Activated T-cell treated with anti-CD3 and anti-CD28 coated beads for 4 hours (primary cell): ENCODE data around the gene RINL.
A peak's percentile ranks its signal among the peaks of the same experiment; 100 is the strongest.
"Not testable (repeated sequence)": the region's sequence is repeated elsewhere in the genome, so short reads cannot be mapped to it uniquely, and the experiment has no call there.

ENCODE experiments used
- DNase-seq: peaks from one replicate; pipeline ENCODE4 v3.0.0-alpha.2; 2020

Gene RINL

DNA sequence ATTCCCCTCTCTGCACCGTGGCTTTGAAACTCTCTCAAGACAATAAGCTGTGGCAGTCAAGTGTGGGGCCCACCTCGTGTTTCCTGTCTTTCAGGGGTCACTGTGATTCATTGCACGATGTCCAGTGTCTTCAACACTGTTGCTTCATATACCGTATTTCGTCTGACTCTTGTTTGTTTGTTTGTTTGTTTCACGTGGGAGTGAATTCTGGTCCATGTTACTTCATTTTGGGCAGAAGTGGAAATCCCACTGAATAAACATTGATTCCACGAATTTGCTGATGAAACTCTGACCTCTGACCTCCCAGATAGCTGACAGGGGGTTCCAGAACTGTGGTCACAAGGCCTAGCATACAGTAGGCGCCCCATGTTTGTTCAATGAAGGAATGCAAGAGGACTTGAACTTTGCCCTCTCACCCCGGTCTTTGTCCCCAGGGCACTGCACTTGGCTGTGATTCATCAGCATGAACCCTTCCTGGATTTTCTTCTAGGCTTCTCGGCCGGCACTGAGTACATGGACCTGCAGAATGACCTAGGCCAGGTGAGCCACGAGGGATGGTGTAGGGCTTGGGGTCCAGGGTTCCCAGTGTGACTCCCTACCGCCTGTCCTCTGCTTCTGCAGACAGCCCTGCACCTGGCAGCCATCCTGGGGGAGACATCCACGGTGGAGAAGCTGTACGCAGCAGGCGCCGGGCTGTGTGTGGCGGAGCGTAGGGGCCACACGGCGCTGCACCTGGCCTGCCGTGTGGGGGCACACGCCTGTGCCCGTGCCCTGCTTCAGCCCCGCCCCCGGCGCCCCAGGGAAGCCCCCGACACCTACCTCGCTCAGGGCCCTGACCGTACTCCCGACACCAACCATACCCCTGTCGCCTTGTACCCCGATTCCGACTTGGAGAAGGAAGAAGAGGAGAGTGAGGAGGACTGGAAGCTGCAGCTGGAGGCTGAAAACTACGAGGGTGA is 26.8 kb upstream of the RINL start:
- DNase-seq: no peak

DNA sequence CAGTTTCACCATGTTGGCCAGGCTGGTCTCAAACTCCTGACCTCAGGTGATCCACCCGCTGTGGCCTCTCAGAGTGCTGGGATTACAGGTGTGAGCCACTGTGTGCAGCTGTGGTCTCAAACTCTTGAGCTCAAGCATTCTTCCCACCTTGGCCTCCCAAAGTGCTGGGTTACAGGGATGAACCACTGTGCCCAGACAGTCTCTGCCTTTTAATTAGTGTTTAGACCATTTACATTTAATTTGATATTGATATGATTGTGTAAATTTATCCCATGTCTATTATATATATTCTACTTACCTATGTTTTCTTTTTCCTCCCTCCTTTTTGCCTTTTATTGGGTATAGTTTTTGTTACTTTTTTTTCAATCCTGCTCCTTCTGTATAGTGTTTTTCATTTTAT is 23.6 kb upstream of the RINL start:
- no peak for DNase-seq

DNA sequence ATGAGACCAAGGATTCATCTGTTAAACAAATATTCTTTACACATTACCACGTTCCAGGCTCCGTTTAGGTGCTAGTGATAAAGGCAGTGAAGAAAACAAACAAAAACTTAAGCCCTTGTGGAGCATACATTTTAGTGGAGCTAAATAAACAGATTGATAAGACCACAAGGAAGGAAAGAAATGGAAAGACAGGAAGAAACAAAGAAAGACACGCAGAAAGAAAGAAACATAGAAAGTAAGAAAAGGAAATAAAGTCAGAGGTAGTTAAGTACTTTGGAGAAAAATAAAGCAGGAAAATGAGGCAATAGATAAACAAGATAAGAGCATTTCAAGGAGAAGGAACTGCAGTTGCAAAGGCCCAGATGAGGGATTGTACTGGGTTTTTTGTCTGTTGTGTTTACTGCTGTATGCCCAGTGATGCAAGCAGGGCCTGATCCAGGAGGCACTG is 22.7 kb upstream of the RINL start:
- no peak for DNase-seq

DNA sequence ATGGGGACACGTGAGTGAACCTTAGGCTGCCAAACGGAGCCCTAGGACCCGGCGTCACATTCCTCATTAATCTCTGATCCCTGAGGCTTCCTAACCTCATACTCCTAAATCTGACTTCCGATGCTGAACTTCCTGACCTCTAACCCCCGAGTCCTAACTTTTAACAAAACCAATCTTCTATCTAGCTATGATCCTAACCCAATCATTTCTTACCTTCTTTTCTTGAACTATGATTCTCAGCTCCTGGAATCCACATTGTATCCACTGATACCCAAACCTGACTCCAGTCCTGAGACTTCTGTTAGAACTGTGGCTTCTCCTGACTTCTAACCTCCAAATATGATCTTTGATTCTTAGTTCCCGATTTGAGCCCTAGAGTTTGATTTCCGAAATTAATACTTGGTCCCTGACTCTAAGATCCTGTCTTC is 22.1 kb upstream of the RINL start:
- no peak for DNase-seq

DNA sequence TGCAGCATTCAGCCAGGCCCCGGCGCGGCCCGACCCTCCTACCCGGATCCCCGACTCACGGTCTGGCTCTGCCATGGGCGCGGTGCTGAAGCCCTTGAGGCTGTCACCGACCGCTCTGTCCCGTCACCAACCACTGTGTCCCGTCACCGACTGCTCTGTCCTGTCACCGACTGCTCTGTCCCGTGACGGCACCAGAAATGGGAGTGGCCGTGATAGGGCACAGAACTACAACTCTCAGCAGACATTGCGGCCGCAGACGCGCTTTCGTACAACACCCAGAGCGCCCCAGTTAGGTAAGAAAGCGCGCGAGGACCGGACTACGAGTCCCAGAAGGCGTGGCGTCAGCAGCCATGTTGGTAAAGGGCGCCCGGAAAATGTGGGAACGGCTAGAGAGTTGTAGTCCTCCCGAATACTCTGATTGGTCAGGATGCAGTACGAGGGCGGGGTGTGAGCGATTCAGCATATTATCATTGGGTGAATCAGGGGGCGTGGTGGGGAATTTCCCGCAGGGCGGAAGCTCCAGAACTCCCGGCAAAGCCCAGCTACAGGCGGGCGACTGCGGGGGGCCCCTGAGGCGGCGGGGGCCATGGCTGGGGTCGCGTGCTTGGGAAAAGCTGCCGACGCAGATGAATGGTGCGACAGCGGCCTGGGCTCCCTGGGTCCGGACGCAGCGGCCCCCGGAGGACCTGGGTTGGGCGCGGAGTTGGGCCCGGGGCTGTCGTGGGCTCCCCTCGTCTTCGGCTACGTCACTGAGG is 21.5 kb upstream of the RINL start, which contains the start of the genes NFKBIB and SIRT2:
TSS of gene NFKBIB (plus strand) at position 523 of the 755 bp plus-strand sequence. CDS start at position 587, 64 bp downstream.
TSS of gene SIRT2 (minus strand) at position 172 of the 755 bp plus-strand sequence. CDS start at position 75, 97 bp downstream.
- peak; percentile 97 for DNase-seq

DNA sequence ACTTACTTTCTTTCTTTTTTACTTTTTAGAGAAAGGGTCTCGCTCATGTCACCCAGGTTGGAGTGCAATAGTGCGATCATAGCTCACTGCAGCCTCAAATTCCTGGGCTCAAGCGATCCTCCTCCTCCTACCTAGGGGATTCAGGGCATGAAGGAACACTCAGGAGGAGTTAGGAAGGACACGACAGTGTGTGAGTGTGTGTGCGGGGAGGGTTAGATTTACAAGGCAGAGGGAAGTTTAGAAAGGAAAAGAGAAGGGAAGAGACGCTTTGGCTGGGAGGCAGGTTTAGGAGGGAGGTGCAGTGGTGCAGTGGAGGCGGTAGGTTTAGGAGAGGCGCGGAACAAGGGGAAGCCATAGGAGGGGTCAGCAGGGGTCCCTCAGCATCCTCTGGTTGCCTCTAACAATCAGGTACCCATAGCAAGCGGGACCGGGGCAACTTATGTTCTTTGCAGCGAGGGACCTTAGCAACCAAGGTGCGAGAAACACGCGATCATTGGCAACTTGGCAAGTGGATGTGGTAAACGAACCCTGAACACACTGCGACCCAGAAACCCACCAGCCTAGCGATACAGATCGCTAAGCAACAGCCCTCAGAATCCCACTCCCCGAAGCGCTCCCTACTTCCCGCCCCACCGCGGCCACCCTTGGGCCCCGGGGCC is 20.8 kb upstream of the RINL start:
- no peak for DNase-seq

DNA sequence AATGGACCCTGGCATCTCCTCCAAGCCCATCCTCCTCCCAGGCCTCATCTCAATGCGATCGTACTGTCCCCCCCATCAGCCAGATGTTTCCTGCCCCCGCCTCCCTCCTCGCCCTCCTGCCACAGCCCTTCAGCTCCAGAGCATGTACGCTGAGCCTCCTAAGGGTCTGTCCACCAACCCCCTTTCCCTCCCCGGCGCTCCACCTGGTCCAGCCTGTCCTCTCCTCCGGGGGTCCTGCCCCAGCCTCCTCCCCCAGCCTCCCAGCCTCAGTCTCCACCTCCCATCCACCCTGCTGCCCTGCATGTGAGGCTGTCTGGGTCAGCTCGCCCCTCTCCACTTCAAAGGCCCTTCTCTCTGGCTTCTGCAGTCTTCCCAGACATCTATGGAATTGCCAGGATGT is 16.9 kb upstream of the RINL start:
- no peak for DNase-seq

DNA sequence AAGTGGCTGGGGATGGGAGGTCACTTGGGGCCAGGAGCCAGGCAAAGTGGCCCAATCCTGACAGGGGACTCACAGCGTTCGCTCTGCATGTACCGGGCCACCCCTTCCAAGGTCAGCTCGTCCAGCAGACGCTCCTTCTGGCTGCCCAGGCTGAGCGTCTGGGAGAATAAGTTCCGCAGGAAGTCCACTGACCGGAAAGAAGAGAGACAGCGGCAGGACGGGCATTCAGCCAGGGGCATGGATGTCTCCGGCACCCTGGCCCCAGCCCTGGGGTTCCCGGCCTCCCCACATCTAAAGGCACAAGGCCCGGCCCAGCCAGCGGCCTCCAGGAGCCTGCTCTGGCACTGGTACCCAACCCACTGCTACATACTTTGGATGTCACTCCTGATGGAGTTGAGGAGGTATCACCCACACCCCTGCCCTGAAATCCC is 15.3 kb upstream of the RINL start:
- no peak for DNase-seq

DNA sequence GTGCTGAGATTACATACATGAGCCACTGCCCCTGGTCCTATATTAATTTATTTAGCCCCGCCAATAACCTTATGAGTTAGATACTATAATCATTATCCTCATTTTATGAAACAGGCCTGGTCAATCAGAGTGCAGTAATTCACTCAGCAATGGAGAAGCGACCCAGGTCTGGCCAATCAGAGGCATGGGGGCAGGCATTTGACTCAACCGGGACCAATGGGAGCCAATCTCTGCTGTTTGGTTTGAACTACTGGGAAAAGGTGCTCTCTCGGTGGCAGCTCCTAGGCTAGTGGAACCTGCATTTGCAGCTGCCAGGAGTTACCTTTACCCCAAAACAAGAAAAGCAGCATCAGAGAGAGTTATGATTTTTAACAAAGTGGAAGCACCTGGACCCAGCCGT is 14.8 kb upstream of the RINL start:
- no peak for DNase-seq

DNA sequence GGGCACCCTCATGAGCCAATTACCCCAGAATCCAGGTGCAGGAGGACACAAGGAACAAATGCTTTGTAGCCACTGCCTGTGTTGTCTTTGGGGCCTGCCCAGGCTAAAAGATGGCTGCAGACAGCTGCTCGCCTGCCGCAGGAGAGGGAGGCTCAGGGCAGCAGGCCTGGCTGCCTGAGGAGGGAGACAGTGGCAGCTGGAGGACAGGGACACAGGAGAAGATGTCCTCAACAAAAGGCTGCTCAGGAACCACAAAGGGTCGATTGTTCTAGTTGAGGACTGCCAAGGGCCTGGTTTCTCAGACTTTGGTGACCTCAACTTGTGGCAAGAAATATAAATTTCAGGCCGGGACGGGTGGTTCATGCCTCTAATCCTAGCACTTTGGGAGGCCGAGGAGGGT is 13.7 kb upstream of the RINL start:
- DNase-seq: no peak

DNA sequence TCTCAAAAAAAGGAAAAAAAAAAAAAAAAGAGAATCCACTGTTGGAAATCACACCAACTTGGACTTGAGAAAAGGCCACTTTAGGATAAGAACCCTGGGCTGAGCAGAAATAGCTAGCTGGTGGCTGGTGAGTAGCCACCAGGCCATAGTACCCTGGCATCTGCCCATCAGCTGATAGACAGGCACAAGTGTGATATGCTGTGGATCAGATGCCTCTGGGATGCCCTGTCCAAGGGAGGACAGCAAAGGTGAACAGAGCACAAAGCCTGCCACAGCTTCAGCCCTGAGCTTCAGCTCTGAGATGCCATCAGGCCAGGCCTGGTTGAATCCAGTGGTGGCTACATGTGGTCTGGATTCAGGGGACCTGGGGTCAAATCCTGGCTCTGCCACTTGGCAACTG is 12.6 kb upstream of the RINL start:
- DNase-seq: no peak

DNA sequence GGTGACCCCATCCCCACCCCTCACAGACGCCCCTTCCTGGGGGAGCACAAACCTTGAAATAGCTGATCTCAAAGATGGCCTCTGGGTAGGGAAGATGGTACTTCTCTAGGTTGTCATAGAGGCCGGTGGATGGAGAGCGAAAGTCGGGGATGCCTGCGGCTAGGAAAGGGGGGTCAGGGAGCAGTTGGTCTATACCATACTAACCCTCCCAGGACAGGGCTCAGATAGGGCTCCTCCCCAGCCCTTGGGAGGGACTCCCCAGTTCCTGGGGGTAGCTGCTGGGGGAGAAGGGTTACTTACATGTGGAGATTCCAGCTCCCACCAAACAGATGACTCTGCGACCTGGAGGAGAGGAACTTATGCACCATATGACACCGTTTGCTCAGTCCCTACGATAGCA is 11.7 kb upstream of the RINL start:
- DNase-seq: no peak

DNA sequence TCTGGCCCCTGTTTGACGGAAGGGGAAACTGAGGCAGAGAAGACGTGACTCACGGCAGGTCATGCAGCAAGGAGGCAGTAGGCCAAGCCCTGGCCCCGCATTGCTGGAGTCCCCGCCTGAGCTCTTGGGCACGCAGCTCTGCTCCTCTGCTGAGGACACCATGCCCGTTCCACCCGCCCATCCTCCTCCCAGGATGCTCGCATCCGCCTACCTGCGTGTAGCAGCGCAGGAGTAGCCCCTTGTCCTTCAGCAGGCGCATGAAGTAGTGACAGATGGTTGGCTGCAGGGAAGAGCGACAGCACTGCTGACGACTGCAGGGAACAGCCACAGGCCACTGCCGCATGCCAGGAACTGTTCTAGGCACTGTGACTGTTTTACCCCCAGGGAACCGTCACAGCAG is 10.8 kb upstream of the RINL start:
- DNase-seq: no peak

DNA sequence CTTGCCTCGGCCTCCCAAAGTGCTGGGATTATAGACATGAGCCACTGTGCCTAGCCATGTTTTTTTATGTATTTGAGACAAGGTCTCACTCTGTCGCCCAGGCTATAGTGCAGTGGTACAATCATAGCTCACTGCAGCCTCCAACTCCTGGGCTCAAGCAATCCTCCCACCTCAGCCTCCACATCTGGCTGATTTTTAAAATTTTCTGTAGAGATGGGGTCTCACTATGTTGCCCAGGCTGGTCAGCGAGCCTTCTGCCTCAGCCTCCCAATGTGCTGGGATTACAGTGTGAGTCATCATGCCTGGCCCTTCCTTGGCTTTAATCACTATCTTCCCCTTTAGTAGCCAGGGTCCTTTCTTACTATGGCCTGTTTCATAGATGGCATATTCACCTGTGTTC is 6.6 kb upstream of the RINL start:
- not testable (repeated sequence) for DNase-seq

DNA sequence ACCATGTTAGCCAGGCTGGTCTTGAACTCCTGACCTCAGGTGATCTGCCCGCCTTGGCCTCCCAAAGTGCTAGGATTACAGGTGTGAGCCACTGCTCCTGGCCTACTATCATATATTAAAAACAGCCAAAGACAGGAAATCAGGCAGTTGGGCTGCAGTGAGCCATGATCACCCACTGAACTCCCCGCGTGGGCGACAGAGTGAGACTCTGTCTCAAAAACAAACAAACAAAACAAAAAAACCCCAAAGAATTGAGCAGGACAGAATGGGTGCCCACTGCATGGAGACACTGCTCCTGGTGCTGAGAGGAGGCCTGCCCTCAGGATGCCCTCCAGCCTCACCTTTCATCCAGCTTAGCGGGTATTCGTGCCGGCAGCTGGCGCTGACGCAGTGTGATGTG is 5.2 kb upstream of the RINL start:
- DNase-seq: no peak

DNA sequence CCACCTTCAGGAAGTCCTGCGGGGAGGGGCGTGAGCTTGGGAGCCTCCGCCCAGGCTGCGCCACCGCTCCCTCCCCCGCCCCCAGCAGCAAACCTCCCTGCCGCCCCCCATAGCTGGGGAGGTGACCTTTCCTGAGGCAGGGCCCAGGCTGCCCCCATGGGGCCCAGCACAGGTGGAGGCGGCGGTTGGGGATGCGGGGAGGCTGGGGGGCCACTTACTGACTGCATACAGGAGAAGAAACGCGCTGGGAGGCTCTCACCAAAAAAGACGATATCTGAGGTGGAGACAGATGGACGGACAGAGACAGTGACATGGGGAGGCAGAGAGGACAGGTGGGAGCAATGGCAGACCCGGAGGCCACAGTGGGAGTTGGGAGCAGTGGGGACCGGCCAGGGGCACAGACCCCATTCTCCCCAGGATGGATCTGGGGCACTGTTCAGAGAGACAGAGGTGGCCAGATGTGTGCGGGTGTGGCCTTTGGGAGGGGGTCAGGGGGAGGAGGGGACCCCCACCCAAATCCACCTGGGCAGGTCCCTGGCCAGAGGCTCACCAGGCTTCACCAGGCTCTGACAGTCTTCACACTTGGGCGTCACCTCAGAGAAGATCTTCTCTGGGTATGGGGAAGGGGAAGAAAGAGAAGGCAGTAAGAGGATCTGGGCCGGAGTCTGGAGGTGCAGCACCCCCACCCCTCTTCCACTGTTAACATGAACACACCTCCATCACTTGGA is 3.0 kb upstream of the RINL start:
- DNase-seq: no peak

DNA sequence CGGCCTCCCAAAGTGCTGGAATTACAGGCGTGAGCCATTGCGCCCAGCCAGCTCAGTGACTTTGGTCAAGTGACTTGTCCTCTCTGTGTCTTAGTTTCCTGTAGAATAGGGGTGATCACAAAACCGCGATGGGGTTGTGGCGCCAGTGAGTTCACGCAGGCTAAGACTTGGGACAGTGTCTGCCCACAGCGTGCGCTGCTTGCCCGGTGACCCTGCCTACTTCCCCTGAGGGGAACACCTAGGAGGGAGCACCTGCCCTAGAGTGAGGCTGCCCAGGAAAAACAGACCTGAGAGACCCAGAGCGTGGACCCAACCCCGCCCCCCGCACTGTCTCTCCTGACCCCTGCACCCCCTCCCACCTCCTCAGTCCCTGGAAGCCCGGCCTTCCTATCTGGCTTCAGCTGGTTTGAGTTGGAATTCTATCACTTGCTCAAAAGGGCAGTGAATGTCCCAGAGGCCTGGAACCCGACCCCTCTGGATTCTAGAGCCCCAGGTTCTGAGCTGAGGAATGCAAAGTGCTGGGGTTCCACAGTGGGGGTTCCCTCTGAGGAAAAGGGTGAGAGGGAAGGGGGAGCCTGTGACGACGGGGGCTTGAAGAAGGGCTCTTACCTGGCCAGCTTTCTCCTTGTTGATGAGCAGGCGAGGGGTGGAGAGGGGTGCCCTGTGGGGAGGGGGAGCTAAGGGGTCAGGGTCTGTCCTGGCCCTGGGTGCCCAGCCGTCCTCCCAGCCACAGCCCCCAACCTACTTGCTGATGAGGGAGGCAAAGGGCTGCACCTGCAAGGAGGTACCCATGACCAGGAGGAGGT is 2.2 kb upstream of the RINL start:
- DNase-seq: no peak

DNA sequence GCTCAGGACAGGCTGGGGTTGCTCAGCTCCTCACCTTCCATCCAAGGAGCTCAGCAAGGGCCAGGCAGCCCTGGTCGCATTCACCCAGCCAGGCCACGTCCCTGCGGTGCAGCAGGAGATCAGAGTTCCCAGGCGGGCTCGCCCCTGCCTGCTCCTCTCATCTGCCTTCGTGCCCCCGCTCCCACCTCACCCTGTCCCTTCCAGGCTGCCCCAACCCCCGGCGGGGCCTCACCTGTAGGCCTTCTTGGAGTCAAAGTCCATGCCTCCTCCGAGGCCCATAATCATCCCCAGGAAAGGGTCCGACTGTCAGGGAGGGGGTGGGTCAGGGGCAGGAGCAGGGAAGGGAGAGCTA is 1.3 kb upstream of the RINL start:
- DNase-seq: no peak

DNA sequence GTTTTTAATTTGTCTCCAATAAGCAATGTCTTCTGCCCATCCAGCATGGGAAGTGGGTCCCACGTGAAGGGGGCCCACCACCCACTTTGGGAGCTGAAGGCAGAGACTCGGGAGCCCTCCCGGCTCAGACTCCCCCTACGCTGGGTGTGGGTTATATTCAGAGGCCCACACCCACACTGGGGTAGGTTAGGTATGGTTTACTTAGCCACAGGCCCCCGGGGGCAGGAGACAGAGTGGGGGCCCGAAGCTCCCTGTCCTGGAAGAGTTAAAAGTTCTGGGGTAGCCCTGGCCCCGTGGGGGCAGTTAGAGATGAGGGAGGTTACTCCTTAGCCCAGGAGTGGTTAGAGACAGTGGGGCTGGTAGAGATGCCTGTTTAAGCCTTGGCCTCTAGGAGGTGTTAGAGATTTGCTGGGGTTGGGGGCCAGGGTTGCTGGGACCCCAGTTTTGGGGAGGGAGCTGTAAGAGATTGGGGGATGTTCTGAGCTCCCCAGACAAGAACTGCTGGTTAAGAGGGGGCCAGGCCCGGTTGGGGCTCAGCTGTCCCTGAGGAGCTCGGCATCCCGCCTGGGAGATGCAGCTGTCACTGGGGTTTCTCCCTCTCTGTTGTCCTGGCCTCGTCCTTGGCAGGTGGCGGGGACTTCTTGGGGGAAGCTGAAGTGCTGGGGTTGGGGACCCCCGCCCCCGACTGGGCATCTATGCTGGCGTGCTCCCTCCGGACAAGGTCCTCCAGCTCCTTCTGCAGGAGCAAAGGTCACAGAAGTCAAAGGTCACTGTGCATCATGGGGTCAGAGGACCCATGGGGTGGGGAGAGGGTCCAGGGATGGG is 712 bp upstream of the RINL start:
- DNase-seq: no peak

DNA sequence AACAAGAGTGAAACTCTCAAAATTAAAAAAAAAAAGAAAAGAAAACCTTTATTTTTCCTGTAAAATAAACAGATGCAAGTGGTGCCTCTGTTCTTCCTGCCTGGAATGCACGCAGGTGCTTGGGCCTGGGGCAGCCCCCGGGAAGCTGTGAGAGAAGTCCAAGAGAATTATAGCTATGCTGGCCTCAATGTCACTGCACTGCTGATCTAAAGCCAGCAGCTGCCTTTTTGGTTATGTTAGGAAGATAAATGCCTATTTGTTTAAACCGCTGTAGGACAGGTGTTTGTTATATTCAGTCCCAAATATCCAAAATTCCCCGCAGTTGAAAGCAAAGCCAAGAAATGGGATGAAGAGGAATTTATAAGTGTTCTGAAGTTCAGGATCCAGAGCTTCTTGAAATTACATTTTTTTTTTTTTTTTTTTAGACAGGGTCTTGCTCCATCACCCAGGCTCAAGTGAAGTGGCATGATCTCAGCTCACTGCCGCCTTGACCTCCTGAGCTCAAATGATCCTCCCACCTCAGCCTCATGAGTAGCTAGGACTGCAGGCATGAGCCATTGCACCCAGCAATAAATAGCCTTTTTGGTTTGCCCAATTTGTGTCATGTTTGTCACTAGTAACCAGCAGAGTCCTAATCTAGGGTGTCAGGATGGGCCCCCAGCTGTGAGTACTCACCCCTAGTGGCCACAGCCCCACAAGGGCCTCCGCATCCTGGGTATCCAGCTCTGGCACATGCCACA is 2.2 kb downstream of the RINL start:
- DNase-seq: no peak
